Panc1 (cell line): Measurements from ENCODE around the gene TMEM117.

Experiments
- CTCF ChIP-seq: fragments of 450-650 bp; IDR thresholded peaks from 2 replicates; pipeline ENCODE4 v1.5.1; 2017; ENCODE audit warnings: mild to moderate bottlenecking
- POLR2AphosphoS5 ChIP-seq: IDR thresholded peaks from 2 replicates; pipeline ENCODE4 v1.6.1; 2012; ENCODE audit warnings: mild to moderate bottlenecking, low read depth, low read length, moderate library complexity

GRCh38 chr12:43917896-43918295, 82.0 kb downstream of the TMEM117 start:
- TF ChIP-seq CTCF (no peak), POLR2AphosphoS5 (no peak)
